NCI-H2171 treated with DMSO at 0.1 percent for 48 hours (cell line): ENCODE data around the gene RPL28.

Experiments used
- DNase-seq: peaks from one replicate; lab custom pipeline; 2025; lab: John Stamatoyannopoulos, UW

RPL28 gene

DNA sequence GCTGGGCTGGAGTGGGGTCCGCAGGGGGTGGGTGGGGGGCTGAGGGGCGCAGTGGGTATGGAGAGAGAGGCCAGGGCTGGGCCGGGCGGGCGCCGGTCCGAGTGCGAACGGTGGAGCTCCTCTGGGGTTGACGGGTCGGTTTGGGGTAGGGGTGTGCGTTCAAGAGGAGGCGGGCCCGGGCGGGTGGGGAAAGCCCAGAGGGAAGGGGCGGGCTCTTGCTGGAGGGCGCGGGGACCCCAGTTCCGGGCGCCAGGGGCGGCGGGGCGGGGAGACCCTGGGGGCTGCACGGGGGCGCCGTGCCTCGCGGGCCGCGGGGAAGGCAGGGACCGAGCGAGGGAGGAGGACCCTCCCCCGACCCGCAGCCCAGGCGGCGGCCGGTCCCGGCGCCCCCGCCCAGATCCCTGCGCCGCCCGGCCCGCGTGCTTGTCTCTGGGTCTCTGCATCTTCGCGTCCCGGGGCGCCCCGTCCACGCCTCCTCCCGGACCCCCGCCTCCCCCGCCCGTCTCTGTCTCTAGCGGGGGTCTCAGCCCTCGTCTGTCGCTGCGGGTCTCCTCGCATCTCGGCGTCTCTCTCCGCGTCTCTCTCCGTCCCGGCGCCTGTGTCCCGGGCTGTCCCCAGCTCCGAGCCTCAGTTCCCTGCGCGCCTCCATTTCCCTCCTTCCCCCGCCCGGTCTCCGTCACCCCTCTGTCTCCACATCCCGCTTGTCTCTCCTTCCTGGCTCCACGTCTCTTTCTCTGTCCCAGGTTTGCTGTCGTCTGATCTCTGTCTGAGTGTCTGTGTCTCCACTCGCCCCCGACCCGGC is 65.6 kb downstream of the RPL28 start:
- DNase-seq = peak; percentile 30

DNA sequence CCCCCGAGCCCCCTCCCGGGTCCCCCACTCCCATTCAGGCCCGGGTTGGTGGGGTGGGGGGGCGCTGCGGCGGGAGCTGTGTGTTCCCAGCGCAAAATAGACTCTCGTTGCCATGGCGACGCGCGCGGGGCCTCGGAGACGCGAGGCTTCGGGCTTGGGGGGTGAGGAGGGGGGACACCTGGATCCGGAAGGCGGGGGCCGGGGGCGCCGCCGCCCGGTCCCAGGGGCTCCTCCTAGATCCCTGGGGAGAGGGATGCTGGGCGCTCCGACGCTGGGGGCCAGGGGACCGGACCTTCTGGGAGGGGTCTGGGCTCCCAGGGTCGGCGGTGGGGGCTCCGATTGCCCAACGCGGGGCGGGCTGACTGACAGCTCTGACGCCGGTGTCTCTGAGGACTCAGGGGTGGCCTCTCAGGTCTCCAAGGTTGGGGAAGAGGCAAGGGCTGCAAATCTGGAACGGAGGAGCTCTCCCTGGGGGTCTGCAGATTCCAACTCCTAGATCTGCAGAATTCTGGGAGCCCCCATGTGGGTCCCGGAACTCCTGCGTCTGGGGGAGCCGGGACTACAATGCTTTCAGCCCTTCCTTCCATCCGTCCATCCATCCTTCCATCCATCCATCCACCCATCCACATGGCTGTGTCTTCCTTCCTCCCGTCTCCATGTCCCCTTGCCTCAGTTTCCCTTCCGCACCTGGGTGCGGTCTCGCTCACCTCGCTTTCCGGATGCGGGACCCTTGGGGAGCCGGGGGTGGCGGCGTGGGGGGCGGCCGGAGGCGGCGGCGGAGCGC is 66.4 kb downstream of the RPL28 start:
- no peak for DNase-seq
